Measurements from ENCODE around the gene APCDD1L.

Gene APCDD1L

DNA sequence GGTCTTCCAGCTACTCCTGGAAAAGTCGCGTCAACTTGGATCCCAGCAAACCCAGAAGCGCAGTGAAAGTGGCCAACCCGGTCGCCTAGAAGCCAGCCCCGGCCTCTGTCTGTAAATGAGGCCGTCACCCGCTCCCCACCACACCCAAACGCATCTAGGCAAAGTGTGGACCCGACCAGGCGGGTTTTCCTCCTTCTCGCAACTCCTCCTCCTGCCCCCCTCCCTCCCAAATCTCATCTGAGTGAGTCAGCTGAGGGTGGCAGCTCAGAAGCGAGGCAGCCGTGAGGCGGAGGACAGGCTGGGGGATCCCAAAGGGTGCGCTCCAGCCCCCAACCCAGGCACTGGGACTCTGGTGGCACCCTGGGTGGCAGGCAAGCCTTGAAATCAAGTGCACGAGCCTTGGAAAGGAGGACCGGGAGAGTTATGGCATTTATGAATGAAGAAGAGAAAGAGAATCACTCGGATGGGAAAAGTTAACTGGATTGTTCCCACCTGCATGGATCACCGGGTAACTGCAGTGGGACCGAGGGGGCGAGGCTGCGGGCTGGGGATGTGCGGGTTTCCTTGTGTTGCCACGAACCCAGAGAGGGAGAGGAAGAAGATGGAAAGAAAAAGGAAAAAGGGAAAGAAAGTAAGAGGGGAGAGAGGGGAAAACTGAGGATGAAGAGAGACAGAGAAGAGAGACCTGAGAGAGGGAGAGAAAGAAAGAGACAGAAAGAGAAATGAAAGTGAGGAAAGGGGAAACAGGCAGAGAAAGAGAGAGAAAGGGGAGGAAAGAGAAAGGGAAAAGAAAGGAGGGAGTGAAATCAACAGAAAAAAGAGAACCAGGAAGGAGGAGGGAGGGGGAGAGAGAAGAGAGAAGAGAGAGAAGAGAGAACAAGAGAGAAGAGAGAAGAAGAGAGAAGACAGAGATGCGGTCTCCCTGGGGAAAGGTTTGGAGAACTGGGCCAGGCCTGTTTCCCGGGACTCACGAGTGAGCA is at the start of gene APCDD1L:
APCDD1L (minus strand) TSS at position 167 of the 980 bp plus-strand sequence. CDS start 692 bp downstream, outside the sequence.
- no peak for DNase-seq

DNA sequence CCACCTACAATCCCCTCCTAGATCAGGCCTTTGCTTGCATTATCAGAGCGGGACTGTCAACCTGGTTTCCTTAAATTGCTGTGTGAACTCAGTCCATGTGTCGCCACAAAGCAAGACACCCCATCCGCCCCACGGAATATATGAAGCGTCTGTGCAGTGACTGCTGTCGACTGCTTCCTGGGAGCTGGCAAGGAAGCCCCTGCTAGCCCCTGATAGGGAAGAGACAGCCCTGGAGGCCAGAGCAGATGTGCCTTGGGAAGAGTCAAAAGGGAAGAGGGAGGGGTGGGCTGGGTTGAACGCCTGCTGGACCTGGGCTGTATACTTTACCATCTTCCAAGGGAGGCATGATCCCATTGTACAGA is 44.1 kb upstream of the APCDD1L start:
- DNase-seq: no peak

DNA sequence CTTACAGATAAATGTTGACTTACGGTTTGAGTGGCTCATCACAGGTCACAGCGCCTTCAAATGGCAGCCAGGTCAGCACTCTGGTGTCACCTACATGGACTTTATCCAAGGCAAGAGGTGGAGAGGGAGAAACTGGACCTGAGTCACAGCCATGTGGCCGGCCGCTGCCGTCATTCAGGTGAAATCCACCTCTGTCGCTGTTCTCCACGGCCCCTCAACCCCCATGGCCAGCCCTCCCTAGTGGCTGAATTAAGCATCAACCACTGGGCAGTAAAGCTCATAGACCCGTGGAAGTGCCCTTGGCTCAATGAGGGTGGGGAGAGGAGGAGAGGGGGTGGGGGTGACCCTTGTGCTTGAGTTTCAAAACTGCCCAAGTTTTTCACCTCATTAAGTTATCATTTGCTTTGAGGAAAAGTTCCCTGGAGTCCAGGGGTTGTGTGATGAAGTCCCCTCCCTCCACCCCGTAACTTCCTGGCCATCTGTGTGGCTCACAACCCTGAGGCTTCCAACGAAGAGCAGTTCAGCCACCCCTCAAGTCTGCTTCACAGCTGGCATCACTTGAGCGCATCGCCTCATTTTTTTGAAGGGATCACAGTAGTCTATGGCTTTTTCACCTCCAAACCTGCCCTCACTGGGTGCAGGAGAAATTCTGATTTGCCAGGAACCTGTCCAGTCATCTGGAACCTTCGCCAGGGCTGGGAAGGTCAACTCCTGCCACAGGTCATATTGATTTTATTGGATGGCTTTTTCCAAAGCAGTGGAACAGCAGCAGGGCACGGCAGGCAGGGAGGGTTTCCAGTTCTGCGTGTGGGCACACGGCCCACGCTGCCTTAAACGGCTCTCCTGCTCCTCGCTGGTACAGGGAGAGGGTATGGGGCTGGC is 43.5 kb upstream of the APCDD1L start:
- DNase-seq: no peak

DNA sequence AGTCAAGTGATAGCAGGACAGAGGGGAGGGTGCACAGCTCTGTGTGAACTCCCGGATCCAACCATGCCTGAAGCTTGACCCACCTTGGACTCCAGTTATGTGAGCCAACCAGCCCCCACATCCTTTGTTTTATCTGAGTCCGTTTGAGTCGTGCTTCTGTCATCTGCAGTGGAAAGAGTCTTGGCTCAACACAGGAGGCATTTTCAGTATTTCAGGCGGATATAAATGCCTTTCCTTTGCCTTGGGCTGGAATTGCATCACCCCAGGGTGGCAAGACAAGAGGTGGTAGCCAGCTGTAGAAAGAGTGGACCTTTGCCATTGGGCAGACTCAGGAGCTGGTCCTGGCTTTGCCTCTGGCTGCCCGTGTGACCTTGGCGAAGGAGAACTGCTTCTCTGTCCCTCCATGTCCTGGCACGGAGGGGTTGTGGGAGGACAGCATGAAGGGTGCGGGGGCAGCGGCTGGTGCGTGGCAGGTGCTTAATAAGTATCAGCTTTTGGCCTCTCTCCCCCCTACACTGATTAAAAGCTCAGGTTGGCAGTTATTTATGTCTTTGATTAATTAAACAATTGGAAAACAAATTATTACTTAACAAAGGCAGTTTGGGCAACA is 42.6 kb upstream of the APCDD1L start:
- DNase-seq: no peak

DNA sequence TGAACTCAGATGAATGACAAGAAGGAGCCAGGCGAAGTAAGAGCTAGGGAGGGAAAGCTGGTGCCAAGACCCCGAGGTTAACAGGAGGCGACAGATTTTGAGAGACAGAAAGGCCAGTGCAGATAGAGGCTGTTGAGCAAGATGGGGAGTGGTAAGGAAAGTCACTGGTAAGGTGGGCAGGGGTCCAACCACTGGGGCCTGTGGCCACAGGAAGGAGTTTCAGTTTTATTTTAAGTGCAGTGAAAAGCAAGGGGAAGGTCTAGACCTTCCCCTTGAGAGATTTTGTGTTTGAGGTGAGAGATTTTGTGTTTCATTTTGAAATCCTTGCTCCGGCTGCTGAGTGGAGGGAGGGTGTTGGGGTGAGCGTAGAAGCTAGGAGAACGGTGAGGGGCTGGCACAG is 41.8 kb upstream of the APCDD1L start:
- no peak for DNase-seq

DNA sequence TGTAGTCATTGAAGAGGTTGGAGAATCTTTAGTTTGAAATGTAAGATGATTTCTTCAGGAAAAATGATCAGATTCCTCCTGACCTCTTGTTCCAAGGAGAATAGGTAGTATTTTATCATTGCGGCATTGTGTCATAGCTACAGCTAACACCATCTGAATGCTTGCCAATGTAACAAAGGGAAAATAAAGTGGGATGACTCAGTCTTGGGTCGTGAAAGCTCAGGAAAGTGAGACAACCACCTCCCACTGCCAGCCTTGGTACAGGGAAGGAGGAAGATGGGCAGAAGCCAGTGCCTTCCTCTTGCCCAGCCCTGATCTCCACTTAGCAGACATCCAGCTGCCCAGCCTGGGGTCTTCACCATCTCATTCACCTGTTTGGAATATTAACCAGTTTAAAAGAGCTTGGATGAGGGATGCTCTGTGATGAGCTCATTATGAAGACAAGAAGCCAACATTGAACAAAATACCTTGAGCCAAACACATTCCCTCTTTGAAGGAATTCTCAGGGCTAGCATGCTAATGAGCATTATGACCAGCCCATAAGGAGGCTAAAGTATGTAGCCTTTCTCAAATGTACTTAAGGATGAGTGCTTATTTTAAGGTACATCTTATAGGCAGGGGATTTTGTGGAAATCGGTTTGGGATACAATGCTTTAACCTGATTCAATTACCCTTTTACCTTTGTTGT is 40.0 kb upstream of the APCDD1L start:
- no peak for DNase-seq

DNA sequence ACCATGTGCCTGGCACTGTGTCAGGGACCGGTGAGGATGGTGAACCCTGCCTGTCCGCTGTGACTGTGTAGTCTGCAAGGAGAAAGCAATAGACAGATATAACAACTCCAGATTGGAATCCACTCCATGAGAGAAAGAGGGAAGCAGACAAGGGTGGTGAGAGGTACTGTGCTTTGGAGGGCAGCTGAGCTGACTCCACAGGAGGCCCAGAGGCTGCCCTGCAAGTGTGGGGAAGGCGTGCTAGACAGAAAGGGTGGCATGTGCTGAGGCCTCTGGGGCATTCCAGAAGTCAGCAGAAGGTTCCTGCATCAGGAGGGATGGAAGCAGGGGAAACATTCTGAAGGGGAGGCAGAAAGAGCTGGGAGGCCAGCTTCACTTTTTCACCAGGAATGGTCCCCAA is 39.3 kb upstream of the APCDD1L start:
- no peak for DNase-seq

DNA sequence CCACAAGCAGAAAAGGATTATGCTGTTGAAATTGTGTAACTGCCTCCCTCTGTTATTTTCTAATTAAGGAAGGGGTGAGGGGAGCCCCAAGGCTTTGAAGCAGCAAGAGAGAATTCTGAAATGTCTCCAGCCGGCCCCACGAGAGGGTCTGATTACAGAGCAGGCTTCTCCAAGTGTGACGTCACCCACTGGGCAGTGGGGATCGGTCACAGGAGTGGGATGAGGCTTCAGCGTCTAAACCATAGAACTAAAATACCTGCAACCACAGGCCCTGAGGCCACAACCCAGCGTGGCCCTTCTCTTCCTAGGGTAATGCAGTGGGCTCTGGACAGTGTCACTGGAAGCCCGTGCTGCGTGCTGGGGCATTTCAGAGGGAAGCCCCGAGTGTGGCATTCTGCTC is 38.6 kb upstream of the APCDD1L start:
- no peak for DNase-seq

DNA sequence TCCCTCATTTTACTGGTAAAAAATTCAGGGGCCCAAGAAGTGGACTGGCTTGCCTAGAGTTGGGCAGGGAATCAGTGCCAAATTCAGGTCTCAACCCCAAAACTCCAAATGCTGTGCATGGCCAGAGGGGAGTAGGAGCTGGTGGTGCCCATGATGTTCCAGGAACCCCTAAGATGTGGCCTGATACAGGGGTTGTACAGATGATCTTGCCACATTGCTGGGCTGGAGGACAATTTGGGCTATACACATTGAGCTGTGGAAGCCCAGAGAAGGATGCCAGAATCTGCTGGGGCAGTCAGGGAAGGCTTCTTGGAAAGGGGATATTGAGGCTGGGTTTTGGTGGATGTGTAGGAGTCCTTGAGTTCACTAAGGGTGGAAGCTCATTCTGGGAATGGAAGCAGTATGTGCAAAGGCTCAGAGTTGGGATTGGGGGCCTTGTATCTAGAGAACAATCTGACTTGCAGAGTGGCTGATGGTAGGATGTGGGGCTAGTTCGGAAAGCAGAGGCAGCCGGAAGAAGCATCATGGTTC is 38.0 kb upstream of the APCDD1L start:
- DNase-seq: no peak

DNA sequence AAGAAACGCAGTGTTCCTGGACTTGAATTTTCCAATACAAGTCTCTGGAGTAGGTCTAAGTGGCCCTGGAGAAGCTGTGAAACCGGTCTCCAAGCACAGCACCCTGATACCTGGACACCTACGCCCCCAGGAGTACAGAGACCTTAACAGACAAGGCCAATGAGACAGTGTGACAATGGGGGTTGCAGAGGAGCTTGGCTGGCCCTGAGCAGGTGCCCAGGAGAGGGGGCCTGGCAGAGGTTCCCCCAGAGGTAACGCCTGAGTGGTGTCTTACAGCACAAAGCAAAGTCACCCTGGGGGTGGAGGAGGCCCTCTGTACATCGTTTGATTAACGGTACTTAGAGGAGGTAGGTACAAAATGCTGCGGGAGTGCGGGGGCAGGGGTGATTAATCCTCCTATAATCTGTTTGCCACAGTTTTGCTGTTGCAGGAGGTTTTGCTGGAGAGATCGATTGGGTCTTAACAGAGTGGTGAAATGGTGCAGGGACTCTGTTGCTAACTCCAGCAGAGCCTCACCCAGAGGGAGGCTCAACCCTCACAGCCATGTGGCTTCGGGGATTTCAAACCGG is 37.3 kb upstream of the APCDD1L start:
- DNase-seq: no peak

DNA sequence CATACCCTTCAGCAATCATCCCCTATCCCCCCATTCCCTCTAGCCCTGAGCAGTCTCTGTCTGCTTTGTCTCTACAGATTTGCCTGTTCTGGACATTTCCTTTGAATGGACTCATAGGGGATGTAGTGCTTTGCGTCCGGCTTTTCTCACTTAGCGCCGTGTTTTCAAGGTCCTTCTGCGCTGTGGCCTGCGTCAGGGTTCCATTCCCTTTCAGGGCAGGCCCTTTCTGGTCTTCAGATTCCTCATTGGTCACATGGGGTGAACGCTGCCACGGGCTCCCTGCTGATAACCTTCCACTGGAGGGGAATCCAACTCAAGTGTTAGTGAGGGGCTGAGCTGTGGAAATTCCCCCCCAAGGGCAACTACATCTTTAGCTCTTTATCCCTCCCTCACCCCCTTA is 36.4 kb upstream of the APCDD1L start:
- DNase-seq: no peak

DNA sequence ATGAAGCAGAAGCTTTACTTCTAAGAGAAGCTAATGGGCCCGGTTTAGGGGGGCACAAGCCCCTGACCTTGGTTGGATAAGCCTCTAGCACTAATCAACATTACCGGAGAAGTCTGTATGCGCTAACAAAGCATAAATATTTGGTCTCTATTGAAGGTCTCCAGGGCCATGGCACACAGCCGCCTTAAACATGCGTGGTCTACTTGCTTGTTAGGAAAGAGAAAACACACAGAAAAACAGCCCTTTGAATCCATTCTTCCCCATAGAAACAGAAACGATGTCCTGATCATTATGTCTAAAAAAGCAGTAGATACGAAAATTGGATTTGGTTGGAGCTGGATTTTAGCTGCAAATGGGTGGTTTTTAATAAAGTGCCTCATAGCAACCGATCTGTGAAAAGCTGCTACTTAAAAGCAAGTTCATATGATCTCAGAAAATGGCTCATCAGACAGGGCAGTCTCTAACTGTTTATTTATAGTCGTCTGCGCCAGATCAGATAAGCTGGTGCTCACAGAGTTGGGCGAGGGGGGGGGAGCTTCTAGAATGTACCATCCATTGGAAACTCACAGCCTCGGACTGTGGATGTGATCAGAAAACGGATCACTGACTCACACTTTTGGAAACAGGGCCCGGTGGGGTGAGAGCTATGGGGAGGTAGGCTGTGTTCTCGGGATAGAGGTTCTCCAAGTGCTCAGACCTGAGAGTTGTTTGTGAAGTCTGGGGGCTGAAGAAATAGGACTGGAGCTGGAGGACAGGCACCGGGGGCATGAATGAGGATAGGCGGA is 35.3 kb upstream of the APCDD1L start:
- no peak for DNase-seq

DNA sequence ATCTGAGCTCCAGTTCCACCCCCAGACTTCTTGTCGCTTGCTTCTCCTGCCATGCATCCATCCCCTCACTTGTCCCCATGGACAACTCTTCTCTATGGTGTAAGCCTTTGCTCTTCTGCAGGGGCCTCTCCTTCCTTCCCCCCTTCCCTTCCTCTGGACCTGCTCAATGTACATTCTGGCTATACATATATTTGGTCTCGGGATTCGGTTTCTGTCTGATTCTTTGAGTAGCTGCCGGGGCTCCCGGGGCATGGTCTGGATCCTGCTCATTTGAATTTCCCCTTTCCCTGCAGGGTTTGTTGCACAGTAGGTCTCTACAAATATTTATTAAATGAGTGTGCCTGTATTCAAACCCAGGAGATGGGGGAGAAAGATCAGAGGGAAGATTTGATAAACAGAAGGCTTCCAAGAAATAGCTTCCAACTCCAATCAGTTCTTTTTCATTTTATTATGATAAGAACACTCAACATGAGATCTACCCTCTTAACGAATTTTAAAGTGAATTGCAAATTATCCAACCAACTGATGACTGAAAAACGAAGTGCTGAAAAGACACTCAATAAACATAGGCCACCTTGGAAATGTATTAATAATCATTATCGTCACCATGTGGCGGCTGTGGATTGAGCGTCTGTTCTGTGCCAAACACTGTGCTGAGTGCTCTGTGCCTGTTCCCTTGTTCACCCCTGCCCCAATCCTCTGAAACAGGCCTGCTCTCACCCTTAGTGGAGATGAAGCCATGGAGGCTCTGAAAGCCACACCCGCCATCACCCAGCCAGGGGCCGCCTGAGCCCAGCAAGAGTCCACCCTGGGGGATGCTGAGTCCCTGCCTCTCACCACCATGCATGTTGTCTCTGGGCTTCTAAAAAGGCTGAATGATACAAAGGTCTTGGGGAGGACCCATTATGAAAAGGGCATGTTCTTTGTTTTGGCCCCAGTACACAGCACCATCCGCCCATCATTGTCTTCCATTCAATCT is 34.3 kb upstream of the APCDD1L start:
- DNase-seq: no peak

DNA sequence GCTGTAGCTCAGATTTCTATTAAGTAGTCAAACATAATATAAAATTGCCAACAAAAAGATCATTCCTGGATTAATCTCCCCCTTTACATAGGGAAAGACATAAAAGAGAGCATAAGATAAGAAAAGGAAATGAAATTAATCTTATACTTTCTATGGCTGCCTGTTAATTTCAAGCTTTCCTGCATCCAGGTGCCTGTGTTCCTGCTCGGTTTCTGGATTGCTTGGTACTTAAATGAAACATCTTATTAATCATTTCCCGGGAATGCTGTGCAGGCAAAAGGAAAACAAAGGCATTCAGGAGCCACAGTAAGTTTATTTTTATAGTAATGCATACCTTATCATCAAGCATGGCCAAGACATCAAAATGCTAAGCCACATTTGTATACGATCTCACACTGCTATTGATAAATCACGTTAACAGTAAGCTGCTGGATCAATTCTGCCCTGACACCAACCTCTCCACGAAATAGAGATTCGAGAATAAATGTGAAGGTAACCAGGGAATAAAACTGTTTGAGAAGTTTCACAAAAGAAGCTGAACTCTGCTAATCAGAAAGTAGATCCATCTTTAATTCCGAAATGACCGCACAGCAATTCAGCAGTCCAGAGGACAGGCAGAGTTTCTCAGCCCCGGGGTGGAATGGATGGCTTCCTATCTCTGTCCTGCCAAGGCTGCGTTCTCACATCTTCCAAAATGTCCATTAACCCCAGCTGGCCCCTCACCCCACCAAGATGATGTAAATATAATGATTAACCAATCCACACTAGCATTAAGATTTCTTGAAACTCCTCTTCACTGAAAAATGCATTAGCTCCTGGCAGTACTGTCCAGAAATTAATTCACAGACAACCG is 32.6 kb upstream of the APCDD1L start:
- no peak for DNase-seq

DNA sequence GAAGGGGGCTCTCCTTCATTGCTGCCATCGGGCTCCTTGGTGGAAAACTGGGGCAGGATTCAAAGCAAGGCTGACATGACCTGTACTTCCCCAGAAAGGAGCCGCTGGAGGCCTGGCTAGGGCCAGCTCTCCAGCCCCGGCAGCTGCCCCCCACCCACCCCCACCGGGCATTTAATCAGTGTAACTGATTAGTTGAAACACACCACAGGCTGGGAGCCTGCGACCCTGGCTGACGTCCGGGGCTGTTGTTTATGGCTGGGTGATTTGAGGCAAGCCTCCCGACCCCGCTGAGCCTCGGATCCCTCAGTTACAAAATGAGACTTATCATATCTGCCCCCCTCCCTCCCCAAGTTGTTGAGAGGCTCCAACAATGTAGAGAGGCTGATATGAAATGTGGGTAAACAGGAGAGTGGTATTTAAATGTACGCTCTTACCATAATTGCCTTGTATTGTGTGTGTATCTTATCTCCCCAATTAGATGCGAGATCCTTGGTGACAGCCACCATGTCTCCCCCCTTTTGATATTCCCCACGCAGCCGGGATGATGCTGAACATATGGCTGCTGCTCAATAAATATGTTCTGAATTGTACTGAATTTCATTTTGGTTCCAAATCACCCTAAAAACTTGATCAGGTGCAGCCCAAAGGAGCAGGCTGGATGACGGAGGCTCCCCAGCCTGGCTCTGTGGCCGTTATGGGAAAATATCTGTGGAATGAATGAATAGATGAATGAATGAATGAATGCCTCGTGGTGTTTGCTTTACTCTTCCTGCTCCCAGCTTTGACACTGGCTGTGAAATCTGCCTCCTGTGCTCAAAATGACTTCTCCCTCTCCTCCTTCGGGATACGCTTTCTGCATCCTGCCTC is 31.8 kb upstream of the APCDD1L start:
- no peak for DNase-seq

DNA sequence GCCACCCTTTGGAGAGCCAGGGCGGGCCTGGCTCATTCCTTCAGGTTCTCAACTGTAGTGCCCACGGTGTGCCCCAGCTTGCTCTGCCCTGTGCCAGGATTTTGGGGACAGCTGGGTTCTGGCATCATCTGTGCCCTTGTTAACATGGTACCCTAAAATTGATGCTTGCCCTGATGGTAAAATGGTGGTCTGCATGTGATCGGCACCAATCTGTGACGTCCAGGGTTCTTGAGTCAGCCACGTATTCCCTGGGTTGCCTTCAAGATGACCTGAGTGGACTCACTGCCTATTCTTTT is 31.2 kb upstream of the APCDD1L start:
- DNase-seq: no peak

DNA sequence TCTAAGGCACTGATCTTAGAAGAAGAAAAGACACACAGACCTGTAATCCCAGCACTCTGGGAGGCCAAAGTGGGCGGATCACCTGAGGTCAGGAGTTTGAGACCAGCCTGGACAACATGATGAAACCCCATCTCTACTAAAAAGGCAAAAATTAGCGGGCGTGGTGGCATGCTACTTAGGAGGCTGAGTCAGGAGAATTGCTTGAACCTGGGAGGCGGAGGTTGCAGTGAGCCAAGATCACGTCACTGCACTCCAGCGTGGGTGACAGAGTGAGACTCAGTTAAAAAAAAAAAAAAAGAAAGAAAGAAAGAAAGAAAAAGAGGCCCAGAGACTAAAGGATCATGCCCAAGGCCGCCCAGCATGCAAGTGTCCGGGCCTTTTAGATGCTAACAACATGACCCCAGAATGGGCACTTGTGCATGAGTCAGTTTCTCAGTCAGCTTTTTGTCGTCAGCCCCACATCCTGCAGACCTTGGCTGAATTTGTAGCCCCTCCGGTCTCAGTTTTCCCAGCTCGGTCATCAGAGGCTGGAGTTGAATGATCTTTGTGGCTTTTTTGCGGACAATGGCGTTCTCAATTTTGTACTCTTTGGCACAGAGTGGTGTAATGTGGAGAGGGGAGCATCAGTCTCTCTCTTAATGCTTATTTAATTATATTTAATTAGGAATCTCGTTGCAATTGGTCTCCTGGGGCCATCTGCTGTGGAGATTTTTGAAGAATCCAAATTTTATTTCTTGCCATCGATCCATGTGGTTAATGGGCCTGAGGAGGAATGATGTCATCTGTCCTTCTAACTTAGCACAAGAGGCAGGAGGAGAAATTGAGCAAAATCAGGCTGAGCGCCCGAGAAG is 30.6 kb upstream of the APCDD1L start:
- DNase-seq: no peak
